ENCODE results near the gene SMIM5. TPM values are rescaled to one million over a fixed set of nuclear protein-coding genes. Genes with fewer than 3 reads are reported as not detected.

SMIM5 gene, protein sequence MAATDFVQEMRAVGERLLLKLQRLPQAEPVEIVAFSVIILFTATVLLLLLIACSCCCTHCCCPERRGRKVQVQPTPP
- total RNA-seq (0.11 and 0.89 TPM in 2 replicates), polyA plus RNA-seq (0.42 and 0.60 TPM in 2 replicates)

DNA sequence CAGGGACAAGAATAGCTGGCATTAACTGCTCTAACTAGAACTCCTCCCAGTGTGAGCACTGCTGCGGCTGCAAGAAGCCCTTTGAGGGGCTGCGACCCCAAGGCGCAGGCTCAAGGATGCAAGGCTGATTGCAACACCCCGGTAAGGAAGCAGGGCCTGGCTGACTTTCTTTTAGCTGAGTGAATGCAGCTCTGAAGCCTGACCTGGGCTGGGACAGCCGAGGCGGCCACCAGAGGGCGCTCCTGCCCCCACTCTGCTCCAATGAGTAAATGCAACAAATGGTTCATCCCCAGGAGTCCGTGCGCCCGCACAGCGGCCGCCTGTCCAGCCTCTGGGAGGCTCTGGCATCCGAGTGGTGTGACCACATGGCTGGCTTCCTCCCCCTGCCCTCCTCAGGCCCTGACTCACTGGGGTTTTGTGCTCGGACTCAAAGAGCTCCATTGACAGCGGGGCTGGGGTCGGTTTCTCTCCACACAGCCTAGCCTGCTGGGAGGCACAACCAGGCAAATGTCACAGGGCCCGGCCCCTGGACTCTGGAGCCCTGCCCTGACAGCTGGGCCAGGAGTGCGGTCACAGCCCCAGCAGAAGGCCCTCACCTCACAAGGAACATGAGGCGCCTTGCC, at the start of gene SMIM5:
SMIM5 (plus strand) TSS at position 572 of the 623 bp plus-strand sequence. CDS start 6,768 bp downstream, outside the sequence.
- peak within 1 kb of the TSS; percentile 71 for H3K27ac ChIP-seq
- no peak within 1 kb of the TSS for H3K4me3 ChIP-seq
- peaks cover 30% of the 10 kb centered on the region for H3K4me1 ChIP-seq (ENCODE audit: low read depth)
- peak; percentile 85 to 91 for DNase-seq (ENCODE audit: low read depth in 1 of 2, low spot score in 1 of 2)
- H3K9me3 ChIP-seq (ENCODE audit: low read depth), result no peaks in the 10 kb centered on the region
- H3K27me3 ChIP-seq, result no peaks in the 10 kb centered on the region
- TF ChIP-seq, protein P1, sequence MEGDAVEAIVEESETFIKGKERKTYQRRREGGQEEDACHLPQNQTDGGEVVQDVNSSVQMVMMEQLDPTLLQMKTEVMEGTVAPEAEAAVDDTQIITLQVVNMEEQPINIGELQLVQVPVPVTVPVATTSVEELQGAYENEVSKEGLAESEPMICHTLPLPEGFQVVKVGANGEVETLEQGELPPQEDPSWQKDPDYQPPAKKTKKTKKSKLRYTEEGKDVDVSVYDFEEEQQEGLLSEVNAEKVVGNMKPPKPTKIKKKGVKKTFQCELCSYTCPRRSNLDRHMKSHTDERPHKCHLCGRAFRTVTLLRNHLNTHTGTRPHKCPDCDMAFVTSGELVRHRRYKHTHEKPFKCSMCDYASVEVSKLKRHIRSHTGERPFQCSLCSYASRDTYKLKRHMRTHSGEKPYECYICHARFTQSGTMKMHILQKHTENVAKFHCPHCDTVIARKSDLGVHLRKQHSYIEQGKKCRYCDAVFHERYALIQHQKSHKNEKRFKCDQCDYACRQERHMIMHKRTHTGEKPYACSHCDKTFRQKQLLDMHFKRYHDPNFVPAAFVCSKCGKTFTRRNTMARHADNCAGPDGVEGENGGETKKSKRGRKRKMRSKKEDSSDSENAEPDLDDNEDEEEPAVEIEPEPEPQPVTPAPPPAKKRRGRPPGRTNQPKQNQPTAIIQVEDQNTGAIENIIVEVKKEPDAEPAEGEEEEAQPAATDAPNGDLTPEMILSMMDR (IDR thresholded peaks at IDR 0.05; ENCODE audit: low read depth, low read length), result peak; percentile 92
- no peaks in the 10 kb centered on the region for H3K36me3 ChIP-seq

DNA sequence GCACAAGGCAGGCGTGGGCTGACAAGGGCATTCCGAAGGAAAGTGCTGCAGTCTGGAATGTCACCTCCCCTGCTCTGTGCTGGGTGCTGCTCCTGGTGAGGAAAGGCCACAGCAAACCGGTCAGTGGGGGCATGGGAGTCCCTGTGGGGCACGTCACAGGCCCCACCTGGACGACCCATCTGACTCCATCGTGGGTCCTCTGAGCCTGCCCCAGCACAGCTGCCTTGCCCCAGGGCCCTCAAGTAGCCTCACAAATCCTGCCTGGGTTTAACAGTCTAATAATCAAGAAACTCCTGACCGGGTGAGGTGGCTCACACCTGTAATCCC, 48.4 kb upstream of the SMIM5 start:
- H3K36me3 ChIP-seq, result no peaks in the 10 kb centered on the region
- DNase-seq (ENCODE audit: low read depth in 1 of 2, low spot score in 1 of 2), result no peak
- no peak overlapping the region for H3K4me3 ChIP-seq
- no peaks in the 10 kb centered on the region for H3K27me3 ChIP-seq
- H3K9me3 ChIP-seq (ENCODE audit: low read depth), result no peaks in the 10 kb centered on the region
- TF ChIP-seq, protein P1 (IDR thresholded peaks at IDR 0.05; ENCODE audit: low read depth, low read length), result no peak
- peak overlapping the region; percentile 73 for H3K27ac ChIP-seq
- H3K4me1 ChIP-seq (ENCODE audit: low read depth), result peaks cover 8% of the 10 kb centered on the region

DNA sequence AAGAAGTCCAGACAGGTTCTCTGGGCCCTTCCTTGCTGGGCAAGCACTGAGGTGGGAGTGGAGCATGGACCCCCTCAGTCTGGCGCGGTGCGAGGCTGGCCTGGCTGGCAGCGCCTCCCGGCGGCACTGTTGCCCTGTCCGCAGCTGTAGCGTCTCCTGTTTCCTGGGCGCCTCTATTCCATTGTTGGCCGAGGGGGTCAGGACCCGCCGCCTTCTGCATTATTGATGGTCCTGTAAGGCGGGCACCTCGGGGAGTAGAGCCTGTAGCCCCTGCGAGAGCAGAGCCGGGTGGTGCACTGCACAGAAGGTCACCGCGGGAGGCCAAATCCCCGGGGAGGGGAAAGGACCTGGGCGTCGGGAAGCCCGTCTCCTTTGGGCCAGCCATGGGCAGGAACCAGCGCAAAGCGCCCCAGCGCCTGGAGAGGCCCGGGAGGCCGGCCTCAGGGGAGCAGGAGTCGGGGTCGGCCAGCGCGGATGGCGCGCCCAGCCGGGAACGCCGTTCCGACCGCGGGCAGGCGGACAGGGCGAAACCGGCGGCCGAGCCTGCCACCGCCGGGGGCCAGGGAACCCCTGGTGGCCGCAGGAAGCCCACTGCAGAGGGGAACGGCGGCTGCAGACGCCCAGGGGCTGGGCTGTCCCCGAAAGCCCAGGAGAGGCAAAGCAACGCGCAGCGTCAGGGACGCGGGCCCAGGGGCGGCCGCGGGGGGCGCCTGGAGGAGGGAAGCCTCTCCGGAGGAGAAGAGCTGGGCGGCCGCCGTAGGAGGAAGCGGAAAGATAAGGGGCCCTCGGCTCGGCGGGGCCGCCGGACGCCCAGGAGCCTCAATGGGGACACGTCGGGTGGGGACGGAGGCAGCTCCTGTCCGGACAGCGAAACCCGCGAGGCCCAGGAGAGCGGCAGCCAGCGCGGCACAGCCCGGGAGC, 45.3 kb upstream of the SMIM5 start, which contains the start of gene MYO15B:
MYO15B (plus strand) TSS at position 126 of the 921 bp plus-strand sequence; CDS start at position 384, 258 bp downstream.
- Histone ChIP-seq H3K27me3 (no peaks in the 10 kb centered on the region), H3K9me3 (ENCODE audit: low read depth) (no peaks in the 10 kb centered on the region), H3K4me1 (ENCODE audit: low read depth) (peaks cover 8% of the 10 kb centered on the region), H3K36me3 (no peaks in the 10 kb centered on the region), H3K4me3 (peak within 1 kb of the TSS; percentile 5), H3K27ac (no peak within 1 kb of the TSS)
- TF ChIP-seq, protein P1 (IDR thresholded peaks at IDR 0.05; ENCODE audit: low read depth, low read length), result peak; percentile 36
- peak; percentile 47 to 62 for DNase-seq (ENCODE audit: low read depth in 1 of 2, low spot score in 1 of 2)

DNA sequence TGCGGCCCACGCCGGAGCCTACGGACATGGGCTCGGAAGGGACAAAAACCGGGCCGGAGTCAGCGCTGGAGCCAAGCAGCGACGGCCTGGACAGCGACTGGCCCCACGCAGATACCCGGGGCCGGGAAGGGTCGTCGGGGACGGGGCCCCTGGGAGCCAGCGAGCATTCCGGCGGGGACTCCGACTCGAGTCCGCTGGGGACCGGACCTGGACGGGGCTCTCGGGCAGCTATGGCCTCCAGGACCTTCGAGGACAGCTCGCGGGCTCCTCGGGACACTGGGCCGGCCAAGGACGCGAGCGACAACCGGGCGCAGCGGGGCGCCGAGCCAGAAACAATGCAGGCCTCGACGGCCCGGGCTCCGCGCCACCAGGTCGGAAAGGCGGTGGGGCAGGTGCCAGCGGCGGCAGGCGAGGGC, 44.6 kb upstream of the SMIM5 start:
- peaks cover 8% of the 10 kb centered on the region for H3K4me1 ChIP-seq (ENCODE audit: low read depth)
- peak overlapping the region; percentile 5 for H3K4me3 ChIP-seq
- DNase-seq (ENCODE audit: low read depth in 1 of 2, low spot score in 1 of 2), result no peak
- H3K36me3 ChIP-seq, result no peaks in the 10 kb centered on the region
- TF ChIP-seq, protein P1 (IDR thresholded peaks at IDR 0.05; ENCODE audit: low read depth, low read length), result no peak
- no peaks in the 10 kb centered on the region for H3K27me3 ChIP-seq
- H3K9me3 ChIP-seq (ENCODE audit: low read depth), result no peaks in the 10 kb centered on the region
- H3K27ac ChIP-seq, result no peak overlapping the region

DNA sequence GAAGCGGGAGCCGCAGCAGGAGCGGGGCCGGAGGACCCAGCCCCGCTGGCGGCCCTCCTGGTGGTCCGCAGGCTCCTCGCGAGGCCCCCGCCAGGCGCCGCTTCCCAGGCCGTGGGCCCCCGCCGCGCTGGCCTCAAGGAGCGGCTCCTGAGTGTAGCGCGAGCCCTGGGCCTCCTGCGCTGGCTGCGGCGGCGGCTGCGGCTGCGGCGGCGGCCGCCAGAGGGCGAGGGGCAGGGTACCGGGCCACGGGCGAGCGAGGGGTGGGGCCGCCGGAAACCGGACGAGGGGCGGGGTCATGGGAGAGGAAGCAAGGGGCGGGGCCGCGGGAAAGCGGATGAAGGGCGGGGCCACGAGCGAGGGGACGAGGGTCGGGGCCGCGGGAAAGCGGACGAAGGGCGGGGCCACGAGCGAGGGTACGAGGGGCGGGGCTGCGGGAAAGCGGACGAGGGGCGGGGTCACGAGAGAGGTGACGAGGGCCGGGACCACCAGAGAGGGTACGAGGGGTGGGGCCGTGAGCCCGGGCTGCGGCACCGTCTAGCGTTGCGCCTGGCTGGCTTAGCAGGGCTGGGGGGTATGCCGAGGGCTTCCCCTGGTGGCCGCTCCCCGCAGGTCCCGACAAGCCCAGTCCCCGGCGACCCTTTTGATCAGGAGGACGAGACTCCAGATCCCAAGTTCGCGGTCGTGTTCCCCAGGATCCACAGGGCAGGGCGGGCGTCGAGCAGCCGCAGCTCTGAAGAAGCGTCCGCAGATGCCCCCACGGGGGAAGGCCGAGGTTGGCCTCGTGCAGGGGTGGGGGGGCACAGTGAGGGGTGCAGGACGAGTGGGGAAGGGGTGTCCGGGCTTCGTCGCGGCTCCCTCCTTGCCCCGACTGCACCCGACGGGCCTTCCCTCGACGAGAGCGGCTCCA, 44.0 kb upstream of the SMIM5 start:
- peak; percentile 94 to 97 for DNase-seq (ENCODE audit: low read depth in 1 of 2, low spot score in 1 of 2)
- no peak overlapping the region for H3K27ac ChIP-seq
- H3K9me3 ChIP-seq (ENCODE audit: low read depth), result no peaks in the 10 kb centered on the region
- H3K4me3 ChIP-seq, result peak overlapping the region; percentile 27
- TF ChIP-seq, protein P1 (IDR thresholded peaks at IDR 0.05; ENCODE audit: low read depth, low read length), result peak; percentile 18
- H3K27me3 ChIP-seq, result no peaks in the 10 kb centered on the region
- H3K36me3 ChIP-seq, result no peaks in the 10 kb centered on the region
- peaks cover 6% of the 10 kb centered on the region for H3K4me1 ChIP-seq (ENCODE audit: low read depth)

Measured in cardiac muscle cell (in vitro differentiated cells and primary cell).